ENCODE results near the gene PHACTR3.

Gene PHACTR3

GRCh38 chr20:59575216-59575615 is 29.1 kb upstream of the PHACTR3 start:
- DNase-seq = no peak

GRCh38 chr20:59575653-59576052 is 28.7 kb upstream of the PHACTR3 start:
- no peak for DNase-seq

- DNase-seq = no peak
These were observed 28.0 kb upstream of the PHACTR3 start for GRCh38 chr20:59576216-59576953.

- DNase-seq = no peak
These were observed 27.1 kb upstream of the PHACTR3 start for GRCh38 chr20:59577037-59577808.

GRCh38 chr20:59577809-59578435 is 26.4 kb upstream of the PHACTR3 start:
- no peak for DNase-seq

- no peak for DNase-seq
These were observed 25.6 kb upstream of the PHACTR3 start for GRCh38 chr20:59578436-59579403.

- no peak for DNase-seq
These were observed 24.8 kb upstream of the PHACTR3 start for GRCh38 chr20:59579404-59580145.

- DNase-seq = no peak
These were observed 24.0 kb upstream of the PHACTR3 start for GRCh38 chr20:59580146-59580946.

GRCh38 chr20:59580991-59581401 is 23.3 kb upstream of the PHACTR3 start:
- DNase-seq = no peak

- no peak for DNase-seq
These were observed 22.2 kb upstream of the PHACTR3 start for GRCh38 chr20:59581993-59582679.

- no peak for DNase-seq
These were observed 20.7 kb upstream of the PHACTR3 start for GRCh38 chr20:59583428-59584277.

GRCh38 chr20:59584278-59584925 is 19.9 kb upstream of the PHACTR3 start:
- DNase-seq = no peak

GRCh38 chr20:59585714-59586409 is 18.5 kb upstream of the PHACTR3 start:
- no peak for DNase-seq

GRCh38 chr20:59586613-59587012 is 17.7 kb upstream of the PHACTR3 start:
- DNase-seq = no peak

- DNase-seq = no peak
These were observed 16.8 kb upstream of the PHACTR3 start for GRCh38 chr20:59587570-59587969.

- DNase-seq = no peak
These were observed 16.0 kb upstream of the PHACTR3 start for GRCh38 chr20:59588236-59588855.

GRCh38 chr20:59589086-59589684 is 15.2 kb upstream of the PHACTR3 start:
- no peak for DNase-seq

All from NK-92 treated with Interleukin-12 subunit alpha and Interleukin-12 subunit beta, amount 100 ng/mL, for 24 hours (cell line).